CD4-positive, alpha-beta T cell (primary cell): ENCODE measurements around the gene PLAC9. TPM values are rescaled to one million over a fixed set of nuclear protein-coding genes. Genes with fewer than 3 reads are reported as not detected.
A peak's percentile ranks its signal among the peaks of the same experiment; 100 is the strongest.

Experiments
- ATAC-seq: fragments of 200-7000 bp; cut with Tn5 transposase; one replicate; pipeline ENCODE4 v1.10.0; 2022; ENCODE audit warnings: mild to moderate bottlenecking; ENCODE audit not compliant: poor library complexity
- CTCF ChIA-PET: fragments of 350-600 bp; sonication (Branson Sonifier 250); formaldehyde crosslinking; loops from one replicate; lab custom pipeline; 2021; ENCODE audit warnings: antibody characterized with exemption, inconsistent platforms; lab: Charles Lee
- POLR2A ChIA-PET: fragments of 350-600 bp; sonication (Branson Sonifier 250); formaldehyde crosslinking; loops from one replicate; lab custom pipeline; 2021; ENCODE audit warnings: antibody characterized with exemption, inconsistent platforms; lab: Charles Lee
- DNase-seq, 14 experiments: peaks; one replicate each; pipeline ENCODE4 v3.0.0-alpha.2; 2013 to 2020; ENCODE audit warnings: mixed read lengths in 2 of 14
- H3K27ac ChIP-seq, 2 donors: one replicate each; pipeline versions ENCODE4 v1.5.1 to v1.7.0; 2013; ENCODE audit warnings: low read length in 2 of 2, low read depth in 1 of 2, mild to moderate bottlenecking in 1 of 2
- H3K27me3 ChIP-seq, 2 experiments: 1 replicate in 1 of 2; 2 replicates in 1 of 2; pipeline versions ENCODE4 v1.6.1 to v1.7.0; 2013; ENCODE audit warnings: low read length in 2 of 2, control low read depth in 1 of 2, mild to moderate bottlenecking in 1 of 2, moderate library complexity in 1 of 2; ENCODE audit not compliant: insufficient read depth in 2 of 2, control insufficient read depth in 1 of 2
- H3K36me3 ChIP-seq: one replicate; pipeline ENCODE4 v1.6.1; 2013; ENCODE audit warnings: low read length, control low read depth; ENCODE audit not compliant: insufficient read depth
- H3K4me1 ChIP-seq: one replicate; pipeline ENCODE4 v1.6.1; 2013; ENCODE audit warnings: low read length, control low read depth; ENCODE audit not compliant: insufficient read depth
- H3K4me3 ChIP-seq: one replicate; pipeline ENCODE4 v1.5.1; 2013; ENCODE audit warnings: mild to moderate bottlenecking, low read length, moderate library complexity
- H3K9me3 ChIP-seq, 2 experiments: 1 replicate in 1 of 2; 2 replicates in 1 of 2; pipeline versions ENCODE4 v1.6.1 to v1.7.0; 2013; ENCODE audit warnings: low read length in 2 of 2, mild to moderate bottlenecking in 2 of 2, control low read depth in 1 of 2, moderate library complexity in 1 of 2; ENCODE audit not compliant: control insufficient read depth in 1 of 2, insufficient read depth in 1 of 2
- H3K27ac Mint-ChIP-seq: one replicate; pipeline ENCODE4 v1.8.0; 2020; ENCODE audit warnings: mixed read lengths
- H3K27me3 Mint-ChIP-seq: one replicate; pipeline ENCODE4 v1.8.0; 2021; ENCODE audit warnings: mixed read lengths
- H3K36me3 Mint-ChIP-seq: one replicate; pipeline ENCODE4 v1.8.0; 2021; ENCODE audit warnings: low read depth, mixed read lengths
- H3K4me1 Mint-ChIP-seq: one replicate; pipeline ENCODE4 v1.8.0; 2021; ENCODE audit warnings: low read depth, mixed read lengths
- H3K4me3 Mint-ChIP-seq: one replicate; pipeline ENCODE4 v1.8.0; 2020; ENCODE audit warnings: mild to moderate bottlenecking, mixed read lengths
- H3K9me3 Mint-ChIP-seq: one replicate; pipeline ENCODE4 v1.8.0; 2020; ENCODE audit warnings: mixed read lengths
- CTCF ChIP-seq: fragments of 200-600 bp; IDR thresholded peaks from one replicate; pipeline ENCODE4 v1.8.0; 2022; ENCODE audit warnings: antibody characterized with exemption, mild to moderate bottlenecking
- intact Hi-C, 2 experiments: fragments of 100-400 bp; cut with DNase I in 1 of 2; cut with micrococcal nuclease in 1 of 2; formaldehyde crosslinking; loops; one replicate each; pipeline versions ENCODE4 v1.15.1 to v1.9.0; 2023 to 2025; cut with DNase I, micrococcal nuclease
- total RNA-seq, 174 experiments: library from RNA in 2 of 174; stranded (reverse) in 2 of 174; gene quantifications; one replicate each; pipeline ENCODE4 v1.2.3 and lab custom pipeline; 2021 to 2026

PLAC9 gene
- total RNA-seq, 2 experiments from 2014 or later = not detected

- DNase-seq (no peak), ATAC-seq (no peak)
- peaks cover 16% of the 10 kb centered on the region for H3K4me1 Mint-ChIP-seq
- Histone ChIP-seq H3K27me3 (peaks cover 0 to 13% of the 10 kb centered on the region in 2 experiments), H3K9me3 (no peaks in the 10 kb centered on the region), H3K4me1 (peaks cover 17% of the 10 kb centered on the region), H3K36me3 (no peaks in the 10 kb centered on the region), H3K4me3 (no peak overlapping the region), H3K27ac (no peak overlapping the region)
- H3K27ac Mint-ChIP-seq = no peak overlapping the region
- intact Hi-C loops = loop anchor here in 1 of 2 experiments (5.0 kb wide), 3 partner anchors 47 to 63 kb away; partner anchors contain the start of gene TMEM254
- H3K36me3 Mint-ChIP-seq = no peaks in the 10 kb centered on the region
- no peak for TF ChIP-seq CTCF
- H3K9me3 Mint-ChIP-seq = no peaks in the 10 kb centered on the region
- CTCF ChIA-PET = no interaction called here
- no peak overlapping the region for H3K4me3 Mint-ChIP-seq
- H3K27me3 Mint-ChIP-seq = peaks cover 20% of the 10 kb centered on the region
- POLR2A ChIA-PET = interaction anchor here (0.7 kb wide), 1 partner anchor 233 kb away, joined by 3 read pairs; no protein-coding TSS in a partner anchor
Observed at GRCh38 chr10:80140251-80140650, 7.7 kb downstream of the PLAC9 start.

GRCh38 chr10:80141696-80142460 lies 9.3 kb downstream of the PLAC9 start:
- no peaks in the 10 kb centered on the region for H3K36me3 ChIP-seq
- peaks cover 25% of the 10 kb centered on the region for H3K4me1 Mint-ChIP-seq
- peaks cover 20% of the 10 kb centered on the region for H3K27me3 Mint-ChIP-seq
- no peaks in the 10 kb centered on the region for H3K36me3 Mint-ChIP-seq
- H3K4me1 ChIP-seq = peaks cover 17% of the 10 kb centered on the region
- no peak for TF ChIP-seq CTCF
- CTCF ChIA-PET = interaction anchor here (0.6 to 3.2 kb wide), 2 partner anchors 57 to 81 kb away, joined by 3 to 36 read pairs; no protein-coding TSS in a partner anchor
- no peak overlapping the region for H3K4me3 Mint-ChIP-seq
- H3K9me3 ChIP-seq = no peaks in the 10 kb centered on the region
- H3K27me3 ChIP-seq = peaks cover 0 to 7% of the 10 kb centered on the region in 2 experiments
- H3K27ac Mint-ChIP-seq = no peak overlapping the region
- DNase-seq (no peak), ATAC-seq (no peak)
- H3K4me3 ChIP-seq = no peak overlapping the region
- POLR2A ChIA-PET = interaction anchor here (3.4 kb wide), 1 partner anchor 80 kb away, joined by 46 read pairs; no protein-coding TSS in a partner anchor
- no peaks in the 10 kb centered on the region for H3K9me3 Mint-ChIP-seq
- intact Hi-C loops = loop anchor here in 1 of 2 experiments (5.0 kb wide), 3 partner anchors 45 to 65 kb away; partner anchors contain the start of gene TMEM254
- no peak overlapping the region for H3K27ac ChIP-seq

- Mint-ChIP-seq H3K36me3 (peaks cover 17% of the 10 kb centered on the region), H3K27me3 (peaks cover 12% of the 10 kb centered on the region), H3K4me3 (peak overlapping the region; percentile 85), H3K4me1 (peaks cover 27% of the 10 kb centered on the region), H3K27ac (peak overlapping the region; percentile 89), H3K9me3 (peaks cover 2% of the 10 kb centered on the region)
- peak overlapping the region; percentile 56 for H3K4me3 ChIP-seq
- no peak overlapping the region for H3K27ac ChIP-seq
- POLR2A ChIA-PET = interaction anchor here (0.8 to 3.4 kb wide), 12 partner anchors 16 to 78 kb away, joined by 3 to 46 read pairs (median 4); partner anchors contain the start of genes ANXA11 and TMEM254
- CTCF ChIA-PET = interaction anchor here (0.6 to 3.2 kb wide), 20 partner anchors 8 to 417 kb away, joined by 3 to 36 read pairs (median 4); no protein-coding TSS in a partner anchor
- intact Hi-C loops = loop anchor here (1.0 to 5.0 kb wide), 4 partner anchors 43 to 77 kb away; partner anchors contain the start of gene TMEM254 (in 1 of the 2)
- H3K9me3 ChIP-seq = no peaks in the 10 kb centered on the region
- DNase-seq (peak in 10 of 14 experiments; percentile 11 to 54 (median 30)), ATAC-seq (peak; percentile 43)
- H3K36me3 ChIP-seq = peaks cover 7% of the 10 kb centered on the region
- TF ChIP-seq CTCF = peak; percentile 31
- peaks cover 17% of the 10 kb centered on the region for H3K4me1 ChIP-seq
- no peaks in the 10 kb centered on the region for H3K27me3 ChIP-seq
Observed at GRCh38 chr10:80144067-80144695, 11.7 kb downstream of the PLAC9 start.
